Naive thymus-derived CD4-positive, alpha-beta T cell (primary cell): ENCODE data around the gene HDAC1. TPM values are rescaled to one million over a fixed set of nuclear protein-coding genes. Genes with fewer than 3 reads are reported as not detected.

Experiments
- ATAC-seq: fragments of 150-1000 bp; cut with Tn5 transposase; 2 replicates; pipeline ENCODE4 v1.10.0; 2021; ENCODE audit warnings: mild to moderate bottlenecking, moderate library complexity
- CTCF ChIA-PET: fragments of 350-600 bp; sonication (Branson Sonifier 250); formaldehyde crosslinking; loops from one replicate; lab custom pipeline; 2021; ENCODE audit warnings: antibody characterized with exemption; lab: Charles Lee
- POLR2A ChIA-PET: fragments of 350-600 bp; sonication (Branson Sonifier 250); formaldehyde crosslinking; loops from one replicate; lab custom pipeline; 2021; ENCODE audit warnings: antibody characterized with exemption, inconsistent platforms; lab: Charles Lee
- DNase-seq, 9 donors: peaks; one replicate each; pipeline versions ENCODE4 v3.0.0 to v3.0.0-alpha.2; 2020 to 2022; ENCODE audit warnings: mixed read lengths in 1 of 9
- H3K27ac ChIP-seq: one replicate; pipeline ENCODE4 v1.7.0; 2013; ENCODE audit warnings: mild to moderate bottlenecking, low read depth, low read length, moderate library complexity
- H3K27me3 ChIP-seq, 2 donors: one replicate each; pipeline ENCODE4 v1.7.0; 2013; ENCODE audit warnings: low read length in 2 of 2, mild to moderate bottlenecking in 2 of 2, moderate library complexity in 2 of 2; ENCODE audit not compliant: control insufficient read depth in 2 of 2, insufficient read depth in 2 of 2
- H3K36me3 ChIP-seq, 3 experiments: 1 replicate in 2 of 3; 2 replicates in 1 of 3; pipeline ENCODE4 v1.7.0; 2013; ENCODE audit warnings: low read length in 3 of 3, mild to moderate bottlenecking in 3 of 3, moderate library complexity in 1 of 3; ENCODE audit not compliant: insufficient read depth in 3 of 3, control insufficient read depth in 2 of 3
- H3K4me1 ChIP-seq, 2 donors: one replicate each; pipeline ENCODE4 v1.7.0; 2013; ENCODE audit warnings: low read length in 2 of 2, mild to moderate bottlenecking in 2 of 2, moderate library complexity in 1 of 2; ENCODE audit not compliant: control insufficient read depth in 2 of 2, insufficient read depth in 2 of 2
- H3K4me3 ChIP-seq: 2 replicates; pipeline ENCODE4 v1.7.0; 2013; ENCODE audit warnings: mild to moderate bottlenecking, low read length
- H3K9me3 ChIP-seq, 3 experiments: 1 replicate in 2 of 3; 2 replicates in 1 of 3; pipeline ENCODE4 v1.7.0; 2013; ENCODE audit warnings: low read length in 3 of 3; ENCODE audit not compliant: control insufficient read depth in 2 of 3
- H3K27ac Mint-ChIP-seq, 9 donors: one replicate each; pipeline ENCODE4 v1.8.0; 2020 to 2022; ENCODE audit warnings: mixed read lengths in 9 of 9, mild to moderate bottlenecking in 8 of 9, moderate library complexity in 5 of 9, inconsistent platforms in 2 of 9
- H3K27me3 Mint-ChIP-seq, 5 donors: one replicate each; pipeline ENCODE4 v1.8.0; 2021 to 2022; ENCODE audit warnings: mixed read lengths in 5 of 5, mild to moderate bottlenecking in 1 of 5
- H3K36me3 Mint-ChIP-seq, 5 donors: one replicate each; pipeline ENCODE4 v1.8.0; 2020 to 2022; ENCODE audit warnings: mixed read lengths in 5 of 5, mild to moderate bottlenecking in 3 of 5, inconsistent platforms in 1 of 5
- H3K4me1 Mint-ChIP-seq, 7 donors: one replicate each; pipeline ENCODE4 v1.8.0; 2020 to 2022; ENCODE audit warnings: mixed read lengths in 7 of 7, mild to moderate bottlenecking in 3 of 7, inconsistent platforms in 1 of 7
- H3K4me3 Mint-ChIP-seq, 10 donors: one replicate each; pipeline ENCODE4 v1.8.0; 2020 to 2022; ENCODE audit warnings: mild to moderate bottlenecking in 10 of 10, mixed read lengths in 10 of 10, moderate library complexity in 6 of 10, inconsistent platforms in 2 of 10
- H3K9me3 Mint-ChIP-seq, 11 donors: one replicate each; pipeline ENCODE4 v1.8.0; 2020 to 2022; ENCODE audit warnings: mixed read lengths in 11 of 11, mild to moderate bottlenecking in 4 of 11, inconsistent platforms in 1 of 11, moderate library complexity in 1 of 11
- intact Hi-C, 2 donors: fragments of 100-400 bp; cut with micrococcal nuclease; formaldehyde crosslinking; loops; one replicate each; pipeline ENCODE4 v1.15.1; 2023
- polyA plus RNA-seq, 2 donors: library from polyadenylated mRNA; unstranded; fragments of 300-500 nt; fragmentation: Illumina TruSeq; gene quantifications; one replicate each; pipeline ENCODE4 v1.2.3, GENCODE V29; 2021
- total RNA-seq, 6 experiments: library from RNA in 5 of 6; stranded (reverse) in 5 of 6; gene quantifications; 1 replicate in 5 of 6; 2 replicates in 1 of 6; pipeline ENCODE4 v1.2.3 and lab custom pipeline; 2021 to 2026

The HDAC1 gene
- total RNA-seq, result 100 to 1,000 TPM in 4 of 5 experiments, 10 to 100 TPM in 1; 81.8 to 205 (median 174) TPM
- polyA plus RNA-seq, result 100 to 1,000 TPM; 170 to 209 TPM
- 118 reads per million, percentile 87 among the genes with 10 or more reads in this experiment for total RNA-seq (lab: John Stamatoyannopoulos, UW)

DNA sequence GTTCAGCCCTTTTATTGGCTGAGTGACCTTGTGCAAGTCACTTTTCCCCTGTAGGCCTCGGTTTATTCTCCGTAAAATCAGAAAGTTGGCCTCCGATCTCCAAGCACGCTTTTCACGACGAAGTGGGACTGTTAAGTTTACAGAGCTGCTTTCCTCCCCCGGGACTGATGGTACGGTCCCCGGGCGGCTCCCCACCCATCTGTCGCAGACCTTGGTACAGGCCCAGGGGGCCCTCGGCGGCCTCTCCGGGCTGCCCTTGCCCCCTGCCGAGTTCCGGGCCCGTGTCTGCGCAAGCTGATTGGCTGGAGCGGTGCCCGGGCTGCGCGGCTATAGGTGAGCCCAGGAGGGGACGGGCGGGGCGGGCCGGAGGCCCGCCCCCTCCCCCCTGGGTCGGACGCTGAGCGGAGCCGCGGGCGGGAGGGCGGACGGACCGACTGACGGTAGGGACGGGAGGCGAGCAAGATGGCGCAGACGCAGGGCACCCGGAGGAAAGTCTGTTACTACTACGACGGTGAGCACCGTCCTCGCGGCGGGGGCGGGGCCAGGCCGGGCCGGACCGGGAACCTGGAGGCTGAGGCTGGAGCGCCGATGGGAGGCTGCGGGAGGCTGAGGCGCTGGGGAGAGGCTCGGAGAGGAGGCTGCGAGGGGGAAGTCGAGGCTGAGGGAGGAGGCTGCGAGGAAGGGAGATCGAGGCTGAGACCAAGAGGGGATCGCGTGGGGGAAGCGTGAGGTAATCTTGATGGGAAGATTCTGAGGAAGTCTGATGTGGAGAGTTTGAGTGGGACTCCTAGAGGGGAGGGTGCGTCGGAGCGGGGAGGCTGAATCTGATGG is at the start of gene HDAC1:
HDAC1 (plus strand) TSS at position 376 of the 831 bp plus-strand sequence; CDS start at position 463, 87 bp downstream.
- H3K27ac ChIP-seq, result peak within 1 kb of the TSS; percentile 88
- H3K27me3 ChIP-seq, result no peaks in the 10 kb centered on the region
- Mint-ChIP-seq H3K36me3 (peaks cover 0 to 22% (median 9%) of the 10 kb centered on the region in 5 donors), H3K4me3 (peak within 1 kb of the TSS; percentile 94 to 100 (median 98)), H3K27ac (peak within 1 kb of the TSS; percentile 94 to 99 (median 98)), H3K4me1 (peaks cover 38 to 67% (median 48%) of the 10 kb centered on the region in 7 donors), H3K27me3 (no peaks in the 10 kb centered on the region), H3K9me3 (peaks cover 0 to 5% (median 0%) of the 10 kb centered on the region in 11 donors)
- DNase-seq (peak; percentile 91 to 97 (median 94)), ATAC-seq (peak; percentile 98)
- intact Hi-C loops, result loop anchor here (1.0 to 5.0 kb wide), 17 partner anchors 19 to 359 kb away; partner anchors contain the start of genes BSDC1 (in 2 of the 2), EIF3I (in 2 of the 2), KPNA6 (in 2 of the 2) and MARCKSL1 (in 2 of the 2)
- H3K9me3 ChIP-seq, result no peaks in the 10 kb centered on the region
- H3K4me3 ChIP-seq, result peak within 1 kb of the TSS; percentile 92
- peaks cover 38 to 46% of the 10 kb centered on the region in 2 donors for H3K4me1 ChIP-seq
- ChIA-PET CTCF (interaction anchor here (0.6 to 3.9 kb wide), 10 partner anchors 11 to 76 kb away, joined by 3 to 24 read pairs (median 3); no protein-coding TSS in a partner anchor), POLR2A (interaction anchor here (0.6 to 7.7 kb wide), 30 partner anchors 9 to 359 kb away, joined by 3 to 155 read pairs (median 6); partner anchors contain the start of genes BSDC1, CCDC28B, FAM167B and IQCC)
- H3K36me3 ChIP-seq, result peaks cover 0 to 11% (median 0%) of the 10 kb centered on the region in 3 experiments

DNA sequence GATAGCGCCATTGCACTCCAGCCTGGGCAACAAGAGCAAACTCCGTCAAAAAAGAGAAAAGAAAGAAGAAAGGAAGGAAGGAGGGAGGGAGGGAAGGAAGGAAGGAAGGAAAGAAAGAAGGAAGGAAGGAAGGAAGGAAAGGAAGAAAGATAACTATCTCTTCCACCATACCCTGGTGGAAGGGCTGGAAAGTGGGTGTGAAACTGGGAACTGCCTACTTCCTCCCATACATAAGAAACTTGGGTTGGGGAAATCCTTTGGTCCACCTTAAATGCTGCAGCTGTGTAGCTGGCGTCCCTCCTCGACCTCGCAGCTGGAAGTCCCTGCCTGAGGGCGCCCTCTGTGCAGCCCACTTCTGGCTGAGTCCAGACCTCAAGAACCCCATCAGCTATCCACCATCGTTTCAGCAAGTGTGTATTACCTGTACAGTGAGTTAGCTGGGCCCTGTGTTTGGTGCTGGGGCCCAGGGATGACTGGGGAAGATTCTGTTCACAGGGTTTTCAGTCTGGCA is 49.5 kb upstream of the HDAC1 start:
- H3K4me1 ChIP-seq, result peaks cover 11 to 33% of the 10 kb centered on the region in 2 donors
- ChIA-PET POLR2A (interaction anchor here (0.6 to 28.2 kb wide), 10 partner anchors 14 to 140 kb away, joined by 3 to 738 read pairs (median 10); partner anchors contain the start of genes HDAC1, LCK, MARCKSL1 and TXLNA), CTCF (interaction anchor here (0.6 to 3.0 kb wide), 4 partner anchors 12 to 93 kb away, joined by 3 to 13 read pairs (median 6); partner anchors contain the start of gene MARCKSL1)
- intact Hi-C loops, result no loop called here
- peaks cover 15 to 51% (median 35%) of the 10 kb centered on the region in 7 donors for H3K4me1 Mint-ChIP-seq
- no peak for DNase-seq
- no peaks in the 10 kb centered on the region for H3K36me3 Mint-ChIP-seq
- no peak overlapping the region for H3K4me3 ChIP-seq
- H3K27me3 Mint-ChIP-seq, result no peaks in the 10 kb centered on the region
- H3K9me3 ChIP-seq, result no peaks in the 10 kb centered on the region
- H3K36me3 ChIP-seq, result peaks cover 0 to 6% (median 0%) of the 10 kb centered on the region in 3 experiments
- peak overlapping the region in 9 of 10 donors; percentile 3 to 93 (median 91) for H3K4me3 Mint-ChIP-seq
- no peaks in the 10 kb centered on the region for H3K9me3 Mint-ChIP-seq
- H3K27ac ChIP-seq, result no peak overlapping the region
- no peaks in the 10 kb centered on the region for H3K27me3 ChIP-seq
- no peak for ATAC-seq
- H3K27ac Mint-ChIP-seq, result peak overlapping the region; percentile 18 to 89 (median 79)

GRCh38 chr1:32246888-32247273 is 45.0 kb upstream of the HDAC1 start, which contains the start of gene FAM167B:
Gene FAM167B, plus strand, starts transcription at chr1:32247222. Its CDS starts 200 bp downstream, at chr1:32247422.
- H3K27me3 ChIP-seq, result no peaks in the 10 kb centered on the region
- Mint-ChIP-seq H3K27me3 (peaks cover 0 to 2% (median 0%) of the 10 kb centered on the region in 5 donors), H3K27ac (peak within 1 kb of the TSS; percentile 87 to 100 (median 97)), H3K4me1 (peaks cover 38 to 64% (median 56%) of the 10 kb centered on the region in 7 donors), H3K4me3 (peak within 1 kb of the TSS; percentile 66 to 100 (median 92)), H3K36me3 (peaks cover 4 to 10% (median 6%) of the 10 kb centered on the region in 5 donors), H3K9me3 (peaks cover 0 to 2% (median 0%) of the 10 kb centered on the region in 11 donors)
- ChIA-PET CTCF (interaction anchor here (0.6 to 4.6 kb wide), 5 partner anchors 19 to 70 kb away, joined by 3 to 32 read pairs (median 4); no protein-coding TSS in a partner anchor), POLR2A (interaction anchor here (0.7 to 28.2 kb wide), 6 partner anchors 13 to 98 kb away, joined by 3 to 738 read pairs (median 58); partner anchors contain the start of genes HDAC1 and LCK)
- peak within 1 kb of the TSS; percentile 52 for H3K4me3 ChIP-seq
- ATAC-seq (no peak), DNase-seq (no peak)
- no peaks in the 10 kb centered on the region for H3K9me3 ChIP-seq
- H3K36me3 ChIP-seq, result peaks cover 0 to 9% (median 0%) of the 10 kb centered on the region in 3 experiments
- intact Hi-C loops, result no loop called here
- peaks cover 37 to 60% of the 10 kb centered on the region in 2 donors for H3K4me1 ChIP-seq
- peak within 1 kb of the TSS; percentile 91 for H3K27ac ChIP-seq

DNA sequence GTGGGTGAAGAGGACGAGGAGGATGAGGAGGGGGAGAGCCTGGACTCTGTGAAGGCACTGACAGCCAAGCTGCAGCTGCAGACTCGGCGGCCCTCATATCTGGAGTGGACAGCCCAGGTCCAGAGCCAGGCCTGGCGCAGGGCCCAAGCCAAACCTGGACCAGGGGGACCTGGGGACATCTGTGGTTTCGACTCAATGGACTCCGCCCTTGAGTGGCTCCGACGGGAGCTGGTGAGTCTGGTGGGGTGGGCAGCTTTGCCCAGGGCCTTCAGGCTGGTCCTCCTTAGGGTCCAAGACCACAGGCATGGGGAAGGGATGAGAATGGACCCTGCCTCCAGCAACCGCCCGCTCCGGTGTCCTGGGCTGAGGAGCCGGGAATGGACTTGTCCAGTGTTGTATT is 44.4 kb upstream of the HDAC1 start:
- Histone ChIP-seq H3K4me3 (no peak overlapping the region), H3K27me3 (no peaks in the 10 kb centered on the region), H3K4me1 (peaks cover 37 to 54% of the 10 kb centered on the region in 2 donors), H3K9me3 (no peaks in the 10 kb centered on the region), H3K27ac (peak overlapping the region; percentile 91), H3K36me3 (peaks cover 0 to 14% (median 0%) of the 10 kb centered on the region in 3 experiments)
- H3K4me1 Mint-ChIP-seq, result peaks cover 35 to 59% (median 53%) of the 10 kb centered on the region in 7 donors
- DNase-seq (no peak), ATAC-seq (no peak)
- peak overlapping the region in 9 of 10 donors; percentile 38 to 100 (median 92) for H3K4me3 Mint-ChIP-seq
- peaks cover 0 to 2% (median 0%) of the 10 kb centered on the region in 5 donors for H3K27me3 Mint-ChIP-seq
- H3K27ac Mint-ChIP-seq, result peak overlapping the region; percentile 87 to 100 (median 97)
- ChIA-PET CTCF (interaction anchor here (0.6 to 4.6 kb wide), 10 partner anchors 10 to 70 kb away, joined by 4 to 32 read pairs (median 5); no protein-coding TSS in a partner anchor), POLR2A (interaction anchor here (0.7 to 28.2 kb wide), 10 partner anchors 0 to 97 kb away, joined by 3 to 738 read pairs (median 24); partner anchors contain the start of genes FAM167B, HDAC1, LCK and MARCKSL1)
- peaks cover 0 to 2% (median 0%) of the 10 kb centered on the region in 11 donors for H3K9me3 Mint-ChIP-seq
- intact Hi-C loops, result no loop called here
- peaks cover 7 to 16% (median 9%) of the 10 kb centered on the region in 5 donors for H3K36me3 Mint-ChIP-seq

DNA sequence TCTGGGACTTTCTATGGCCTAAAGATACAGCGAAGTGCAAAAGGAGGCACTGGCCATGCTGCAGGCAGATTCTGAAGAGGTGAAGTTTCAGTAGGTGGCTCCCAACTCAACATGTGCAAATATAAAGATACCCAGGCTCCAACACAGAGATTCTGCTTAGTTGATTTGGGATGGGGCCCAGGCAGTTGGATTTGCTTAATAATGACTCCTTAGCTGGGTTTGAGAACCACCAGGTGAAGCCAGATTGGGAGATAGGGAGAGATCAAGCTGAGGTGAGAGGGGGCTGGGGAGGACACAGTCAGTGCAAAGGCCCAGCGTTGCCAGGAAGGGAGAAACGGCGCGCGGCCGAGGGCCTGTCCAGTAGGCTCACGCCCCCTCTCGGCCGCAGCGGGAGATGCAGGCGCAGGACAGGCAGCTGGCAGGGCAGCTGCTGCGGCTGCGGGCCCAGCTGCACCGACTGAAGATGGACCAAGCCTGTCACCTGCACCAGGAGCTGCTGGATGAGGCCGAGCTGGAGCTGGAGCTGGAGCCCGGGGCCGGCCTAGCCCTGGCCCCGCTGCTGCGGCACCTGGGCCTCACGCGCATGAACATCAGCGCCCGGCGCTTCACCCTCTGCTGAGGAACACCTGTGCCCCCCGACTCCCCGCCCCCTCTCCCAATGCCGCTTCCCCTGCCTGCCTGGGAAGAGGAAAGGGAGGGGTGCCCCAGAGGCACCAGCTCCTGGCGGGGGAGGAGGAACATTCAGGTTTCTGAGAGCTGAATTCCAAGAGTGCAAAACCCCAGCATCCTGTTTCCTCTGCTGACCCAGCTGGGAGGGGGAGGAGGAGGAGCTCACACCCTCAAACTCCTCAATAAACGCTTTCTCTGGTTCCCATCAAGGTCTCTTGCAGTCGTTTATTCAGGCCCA is 43.6 kb upstream of the HDAC1 start:
- POLR2A ChIA-PET, result interaction anchor here (0.7 to 28.2 kb wide), 19 partner anchors 0 to 146 kb away, joined by 3 to 738 read pairs (median 6); partner anchors contain the start of genes BSDC1, CCDC28B, FAM167B and HDAC1
- peaks cover 12 to 23% (median 16%) of the 10 kb centered on the region in 5 donors for H3K36me3 Mint-ChIP-seq
- peak; percentile 43 to 84 (median 56) for DNase-seq
- H3K4me1 Mint-ChIP-seq, result peaks cover 32 to 60% (median 52%) of the 10 kb centered on the region in 7 donors
- H3K27ac Mint-ChIP-seq, result peak overlapping the region; percentile 92 to 100 (median 99)
- H3K27me3 Mint-ChIP-seq, result peaks cover 0 to 2% (median 0%) of the 10 kb centered on the region in 5 donors
- H3K4me3 Mint-ChIP-seq, result peak overlapping the region; percentile 66 to 100 (median 98)
- H3K9me3 ChIP-seq, result no peaks in the 10 kb centered on the region
- H3K36me3 ChIP-seq, result peaks cover 0 to 17% (median 0%) of the 10 kb centered on the region in 3 experiments
- CTCF ChIA-PET, result interaction anchor here (0.6 to 4.6 kb wide), 29 partner anchors 8 to 316 kb away, joined by 3 to 38 read pairs (median 4); partner anchors contain the start of genes IQCC and MARCKSL1
- ATAC-seq, result peak; percentile 45
- intact Hi-C loops, result loop anchor here (1.0 to 2.0 kb wide), 4 partner anchors 26 to 175 kb away; partner anchors contain the start of gene HDAC1 (in 1 of the 2)
- H3K4me1 ChIP-seq, result peaks cover 37 to 51% of the 10 kb centered on the region in 2 donors
- H3K4me3 ChIP-seq, result peak overlapping the region; percentile 52
- H3K27ac ChIP-seq, result peak overlapping the region; percentile 91
- no peaks in the 10 kb centered on the region for H3K27me3 ChIP-seq
- H3K9me3 Mint-ChIP-seq, result peaks cover 0 to 2% (median 0%) of the 10 kb centered on the region in 11 donors
